ENCODE measurements around the gene CCDC192. TPM values are rescaled to one million over a fixed set of nuclear protein-coding genes. Genes with fewer than 3 reads are reported as not detected.
A peak's percentile ranks its signal among the peaks of the same experiment; 100 is the strongest.

Gene CCDC192
- total RNA-seq, 1 experiment from 2014 or later, result not detected

GRCh38 chr5:127958421-127959011, 255.3 kb downstream of the CCDC192 start:
- Mint-ChIP-seq H3K9me3 (ENCODE audit: unreplicated experiment) (no peaks in the 10 kb centered on the region), H3K27ac (ENCODE audit: low read depth, unreplicated experiment) (no peak overlapping the region), H3K36me3 (ENCODE audit: insufficient read depth, unreplicated experiment) (peaks cover under 1% of the 10 kb centered on the region), H3K4me3 (ENCODE audit: unreplicated experiment) (no peak overlapping the region), H3K27me3 (ENCODE audit: insufficient read depth, unreplicated experiment) (no peaks in the 10 kb centered on the region), H3K4me1 (ENCODE audit: insufficient read depth, unreplicated experiment) (peaks cover 37% of the 10 kb centered on the region)
- TF ChIP-seq CTCF (IDR thresholded peaks at IDR 0.05; ENCODE audit: unreplicated experiment), result no peak
- no TSS peak for BruUV-seq (replicated peaks)
- ChIA-PET POLR2A (interaction anchor here (0.6 to 3.1 kb wide), 4 partner anchors 8 to 123 kb away, joined by 3 to 12 read pairs (median 8); no protein-coding TSS in a partner anchor), CTCF (interaction anchor here (0.6 to 1.5 kb wide), 8 partner anchors 19 to 1847 kb away, joined by 3 to 7 read pairs (median 4); no protein-coding TSS in a partner anchor)
- no peak for DNase-seq (ENCODE audit: unreplicated experiment)
- intact Hi-C loops (cut with micrococcal nuclease), result loop anchor here (1.0 kb wide), 1 partner anchor 125 kb away; the partner anchor contains the start of gene SLC12A2

- CTCF ChIA-PET, result interaction anchor here (0.6 to 1.5 kb wide), 8 partner anchors 19 to 241 kb away, joined by 3 to 7 read pairs (median 4); no protein-coding TSS in a partner anchor
These were observed 256.1 kb downstream of the CCDC192 start for GRCh38 chr5:127959152-127959764.

GRCh38 chr5:127960270-127960691, 257.1 kb downstream of the CCDC192 start:
- Mint-ChIP-seq H3K4me1 (ENCODE audit: insufficient read depth, unreplicated experiment) (peaks cover 37% of the 10 kb centered on the region), H3K4me3 (ENCODE audit: unreplicated experiment) (no peak overlapping the region), H3K9me3 (ENCODE audit: unreplicated experiment) (no peaks in the 10 kb centered on the region), H3K27me3 (ENCODE audit: insufficient read depth, unreplicated experiment) (no peaks in the 10 kb centered on the region), H3K27ac (ENCODE audit: low read depth, unreplicated experiment) (peak overlapping the region; percentile 25), H3K36me3 (ENCODE audit: insufficient read depth, unreplicated experiment) (peaks cover 7% of the 10 kb centered on the region)
- intact Hi-C loops (cut with micrococcal nuclease), result no loop called here
- no peak for TF ChIP-seq CTCF (IDR thresholded peaks at IDR 0.05; ENCODE audit: unreplicated experiment)
- POLR2A ChIA-PET, result interaction anchor here (0.5 to 3.1 kb wide), 10 partner anchors 10 to 241 kb away, joined by 3 to 12 read pairs (median 4); no protein-coding TSS in a partner anchor
- BruUV-seq (replicated peaks), result no TSS peak
- peak; percentile 78 for DNase-seq (ENCODE audit: unreplicated experiment)
- CTCF ChIA-PET, result interaction anchor here (0.6 to 1.1 kb wide), 4 partner anchors 12 to 380 kb away, joined by 3 to 4 read pairs (median 3); no protein-coding TSS in a partner anchor

More at GRCh38 chr5:127959152-127959764, 256.1 kb downstream of the CCDC192 start:
- no TSS peak for BruUV-seq (replicated peaks)
- H3K27me3 Mint-ChIP-seq (ENCODE audit: insufficient read depth, unreplicated experiment), result no peaks in the 10 kb centered on the region
- H3K4me1 Mint-ChIP-seq (ENCODE audit: insufficient read depth, unreplicated experiment), result peaks cover 37% of the 10 kb centered on the region
- H3K9me3 Mint-ChIP-seq (ENCODE audit: unreplicated experiment), result no peaks in the 10 kb centered on the region
- H3K36me3 Mint-ChIP-seq (ENCODE audit: insufficient read depth, unreplicated experiment), result peaks cover 7% of the 10 kb centered on the region
- intact Hi-C loops (cut with micrococcal nuclease), result loop anchor here (1.0 kb wide), 1 partner anchor 124 kb away; the partner anchor contains the start of gene SLC12A2
- peak; percentile 97 for DNase-seq (ENCODE audit: unreplicated experiment)
- POLR2A ChIA-PET, result interaction anchor here (0.7 to 3.1 kb wide), 6 partner anchors 9 to 186 kb away, joined by 3 to 12 read pairs (median 4); no protein-coding TSS in a partner anchor
- H3K27ac Mint-ChIP-seq (ENCODE audit: low read depth, unreplicated experiment), result peak overlapping the region; percentile 25
- H3K4me3 Mint-ChIP-seq (ENCODE audit: unreplicated experiment), result no peak overlapping the region
- no peak for TF ChIP-seq CTCF (IDR thresholded peaks at IDR 0.05; ENCODE audit: unreplicated experiment)

Measured in MCF 10A (cell line).